ENCODE data around the gene ZBTB25. TPM values are rescaled to one million over a fixed set of nuclear protein-coding genes. Genes with fewer than 3 reads are reported as not detected.

ZBTB25 gene
- total RNA-seq, 2 experiments from 2014 or later: 18.4 to 35.4 TPM

GRCh38 chr14:64444984-64445845 lies 58.4 kb downstream of the ZBTB25 start:
- H3K27ac ChIP-seq (ENCODE audit: low read depth, low read length, poor library complexity, severe bottlenecking): no peak overlapping the region
- TSS peak; percentile 4 for BruUV-seq (replicated peaks)
- intact Hi-C loops (cut with micrococcal nuclease; ENCODE audit: unreplicated experiment): no loop called here
- CTCF ChIA-PET (ENCODE audit: unreplicated experiment): no interaction called here
- no peaks in the 10 kb centered on the region for H3K9me2 ChIP-seq (ENCODE audit: insufficient read depth, low read length)
- no peaks in the 10 kb centered on the region for H3K79me2 ChIP-seq (ENCODE audit: insufficient read depth, low read depth, low read length)
- no peak for DNase-seq (ENCODE audit: low spot score)
- H3K36me3 ChIP-seq (ENCODE audit: insufficient read depth, low read length): peaks cover 91% of the 10 kb centered on the region
- H3K4me3 ChIP-seq (ENCODE audit: low read depth, low read length, poor library complexity, severe bottlenecking): no peak overlapping the region
- H4K20me1 ChIP-seq (ENCODE audit: insufficient read depth, low read length): no peaks in the 10 kb centered on the region
- TF ChIP-seq EZH2phosphoT487 (IDR thresholded peaks at IDR 0.05; ENCODE audit: borderline replicate concordance, low read depth, low read length) (no peak), CTCF (conservative IDR thresholded peaks at IDR 0.05; ENCODE audit: low read length) (no peak)
- H2AFZ ChIP-seq (ENCODE audit: low read length): no peak overlapping the region
- H3K4me2 ChIP-seq (ENCODE audit: low read length): no peak overlapping the region
- peaks cover 11% of the 10 kb centered on the region for H3K4me1 ChIP-seq (ENCODE audit: insufficient read depth, low read length, poor library complexity, severe bottlenecking)
- H3K9me3 ChIP-seq (ENCODE audit: low read length): no peaks in the 10 kb centered on the region
- POLR2A ChIA-PET: interaction anchor here (0.6 to 1.8 kb wide), 8 partner anchors 9 to 1636 kb away, joined by 3 to 6 read pairs (median 3); no protein-coding TSS in a partner anchor

- CTCF ChIA-PET (ENCODE audit: unreplicated experiment): no interaction called here
- H3K27ac ChIP-seq (ENCODE audit: low read depth, low read length, poor library complexity, severe bottlenecking): no peak overlapping the region
- no peak for DNase-seq (ENCODE audit: low spot score)
- H3K79me2 ChIP-seq (ENCODE audit: insufficient read depth, low read depth, low read length): no peaks in the 10 kb centered on the region
- H3K9me3 ChIP-seq (ENCODE audit: low read length): no peaks in the 10 kb centered on the region
- peaks cover 90% of the 10 kb centered on the region for H3K36me3 ChIP-seq (ENCODE audit: insufficient read depth, low read length)
- no peak overlapping the region for H2AFZ ChIP-seq (ENCODE audit: low read length)
- BruUV-seq (replicated peaks): no TSS peak
- intact Hi-C loops (cut with micrococcal nuclease; ENCODE audit: unreplicated experiment): no loop called here
- H4K20me1 ChIP-seq (ENCODE audit: insufficient read depth, low read length): no peaks in the 10 kb centered on the region
- no peak for TF ChIP-seq EZH2phosphoT487 (IDR thresholded peaks at IDR 0.05; ENCODE audit: borderline replicate concordance, low read depth, low read length)
- no peak overlapping the region for H3K4me2 ChIP-seq (ENCODE audit: low read length)
- POLR2A ChIA-PET: no interaction called here
- peaks cover 7% of the 10 kb centered on the region for H3K4me1 ChIP-seq (ENCODE audit: insufficient read depth, low read length, poor library complexity, severe bottlenecking)
- H3K9me2 ChIP-seq (ENCODE audit: insufficient read depth, low read length): no peaks in the 10 kb centered on the region
- no peak overlapping the region for H3K4me3 ChIP-seq (ENCODE audit: low read depth, low read length, poor library complexity, severe bottlenecking)
Observed at GRCh38 chr14:64444140-64444539, 59.5 kb downstream of the ZBTB25 start.

GRCh38 chr14:64442300-64442988 lies 61.2 kb downstream of the ZBTB25 start:
- CTCF ChIA-PET (ENCODE audit: unreplicated experiment): no interaction called here
- Histone ChIP-seq H3K4me2 (ENCODE audit: low read length) (no peak overlapping the region), H3K9me3 (ENCODE audit: low read length) (no peaks in the 10 kb centered on the region), H2AFZ (ENCODE audit: low read length) (no peak overlapping the region), H3K4me3 (ENCODE audit: low read depth, low read length, poor library complexity, severe bottlenecking) (no peak overlapping the region), H3K79me2 (ENCODE audit: insufficient read depth, low read depth, low read length) (no peaks in the 10 kb centered on the region), H3K9me2 (ENCODE audit: insufficient read depth, low read length) (no peaks in the 10 kb centered on the region), H3K36me3 (ENCODE audit: insufficient read depth, low read length) (peaks cover 91% of the 10 kb centered on the region), H4K20me1 (ENCODE audit: insufficient read depth, low read length) (no peaks in the 10 kb centered on the region), H3K4me1 (ENCODE audit: insufficient read depth, low read length, poor library complexity, severe bottlenecking) (peaks cover 7% of the 10 kb centered on the region), H3K27ac (ENCODE audit: low read depth, low read length, poor library complexity, severe bottlenecking) (no peak overlapping the region)
- no TSS peak for BruUV-seq (replicated peaks)
- intact Hi-C loops (cut with micrococcal nuclease; ENCODE audit: unreplicated experiment): no loop called here
- DNase-seq (ENCODE audit: low spot score): no peak
- POLR2A ChIA-PET: interaction anchor here (0.6 kb wide), 1 partner anchor 307 kb away, joined by 5 read pairs; no protein-coding TSS in a partner anchor
- TF ChIP-seq EZH2phosphoT487 (IDR thresholded peaks at IDR 0.05; ENCODE audit: borderline replicate concordance, low read depth, low read length): no peak
- TF ChIP-seq CTCF (conservative IDR thresholded peaks at IDR 0.05; ENCODE audit: low read length): no peak

All from OCI-LY7 (cell line).